ENCODE results near the gene CAST. TPM values are rescaled to one million over a fixed set of nuclear protein-coding genes. Genes with fewer than 3 reads are reported as not detected.
A peak's percentile ranks its signal among the peaks of the same experiment; 100 is the strongest.

Gene CAST
- total and polyA plus RNA-seq, 8 donors, result 54.0 to 458 (median 209) TPM

DNA sequence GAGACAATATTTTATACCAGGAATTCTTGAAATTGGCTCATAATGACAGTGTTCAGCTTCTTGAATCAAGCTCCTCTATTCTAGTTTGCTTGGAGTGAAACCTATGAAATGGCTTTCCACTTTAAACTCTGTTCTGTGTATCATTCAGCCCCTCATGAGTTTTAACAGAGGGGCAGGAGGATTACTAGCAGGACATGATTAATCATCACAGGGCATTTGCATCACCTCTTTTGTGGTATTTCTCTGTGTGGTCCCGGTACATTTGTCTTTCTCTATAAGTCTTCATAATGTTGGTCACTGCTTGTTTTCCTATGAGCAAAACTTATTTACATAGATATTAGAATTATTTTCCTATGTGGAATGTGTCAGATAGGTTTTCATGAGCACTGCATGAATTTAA is 21.2 kb downstream of the CAST start:
- intact Hi-C loops (cut with DNase I; ENCODE audit: low total_unique reads), result loop anchor here (10.0 kb wide), 1 partner anchor 69 kb away; no protein-coding TSS in a partner anchor
- TF ChIP-seq EP300 (IDR thresholded peaks at IDR 0.05) (no peak), POLR2AphosphoS5 (IDR thresholded peaks at IDR 0.05) (no peak), POLR2A (IDR thresholded peaks at IDR 0.05) (no peak), CTCF (IDR thresholded peaks at IDR 0.05) (no peak)
- WGBS, 5 donors, result 70 to 87% (median 76%) methylated on average over 1 of the region's 1 CpG
- Histone ChIP-seq H3K36me3 (peaks cover 0 to 13% (median 12%) of the 10 kb centered on the region in 4 donors), H3K27me3 (no peaks in the 10 kb centered on the region), H3K27ac (no peak overlapping the region), H3K9me3 (no peaks in the 10 kb centered on the region), H3K4me3 (no peak overlapping the region), H3K4me1 (peaks cover 0 to 48% (median 19%) of the 10 kb centered on the region in 4 donors)
- no peak for DNase-seq

DNA sequence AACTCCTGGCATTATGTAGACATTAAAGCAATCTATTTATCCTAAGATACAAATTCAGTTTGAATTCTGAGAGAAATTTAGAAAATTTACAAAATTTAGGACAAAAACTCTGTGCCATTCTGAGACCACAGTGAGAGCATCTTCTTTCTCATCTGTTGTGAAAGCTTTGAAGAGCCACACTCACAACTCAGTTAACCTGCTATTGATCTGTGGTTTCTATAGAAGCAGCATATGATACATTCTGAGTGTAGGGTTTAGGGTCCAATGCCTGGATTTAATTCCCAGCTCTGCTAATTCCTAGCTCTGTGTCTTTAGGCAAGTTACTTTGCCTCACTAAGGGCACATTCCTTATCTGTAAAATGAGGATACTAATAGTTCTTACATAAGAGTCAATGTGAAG is 21.6 kb downstream of the CAST start:
- intact Hi-C loops (cut with DNase I; ENCODE audit: low total_unique reads), result loop anchor here (10.0 kb wide), 1 partner anchor 69 kb away; no protein-coding TSS in a partner anchor
- H3K36me3 ChIP-seq, result peaks cover 0 to 13% (median 9%) of the 10 kb centered on the region in 4 donors
- no peak overlapping the region for H3K4me3 ChIP-seq
- DNase-seq, result no peak
- H3K9me3 ChIP-seq, result no peaks in the 10 kb centered on the region
- H3K27me3 ChIP-seq, result no peaks in the 10 kb centered on the region
- no peak overlapping the region for H3K27ac ChIP-seq
- TF ChIP-seq POLR2A (IDR thresholded peaks at IDR 0.05) (no peak), EP300 (IDR thresholded peaks at IDR 0.05) (no peak), POLR2AphosphoS5 (IDR thresholded peaks at IDR 0.05) (no peak), CTCF (IDR thresholded peaks at IDR 0.05) (no peak)
- H3K4me1 ChIP-seq, result peaks cover 0 to 45% (median 18%) of the 10 kb centered on the region in 4 donors

DNA sequence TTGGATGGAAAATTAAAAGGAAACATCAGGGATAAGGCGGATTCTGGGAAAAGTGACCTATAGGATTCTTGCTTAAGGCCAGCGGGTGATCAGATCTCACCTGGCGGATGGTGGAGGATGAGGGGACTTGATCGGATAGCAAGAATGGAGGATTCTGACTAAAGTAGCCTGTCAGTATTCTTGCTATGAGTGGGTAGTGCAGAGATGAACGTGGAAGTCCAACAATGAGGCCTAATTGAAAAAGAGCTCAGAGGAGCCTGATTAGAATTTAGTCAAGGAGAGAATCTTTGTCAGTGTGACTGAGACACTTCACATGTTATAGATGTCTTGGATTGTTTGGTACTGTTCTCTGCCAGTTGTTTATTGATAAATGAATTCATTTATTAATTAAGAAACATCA is 24.9 kb downstream of the CAST start:
- intact Hi-C loops (cut with DNase I; ENCODE audit: low total_unique reads), result loop anchor here (10.0 kb wide), 1 partner anchor 72 kb away; no protein-coding TSS in a partner anchor
- WGBS, 5 donors, result 92 to 96% (median 95%) methylated on average over 5 of the region's 5 CpGs

GRCh38 chr5:96687812-96688453 is 25.8 kb downstream of the CAST start:
- Histone ChIP-seq H3K27ac (no peak overlapping the region), H3K9me3 (no peaks in the 10 kb centered on the region), H3K36me3 (peaks cover 0 to 8% (median 7%) of the 10 kb centered on the region in 4 donors), H3K27me3 (no peaks in the 10 kb centered on the region), H3K4me1 (peaks cover 0 to 47% (median 7%) of the 10 kb centered on the region in 4 donors), H3K4me3 (no peak overlapping the region)
- WGBS, 5 donors, result 34 to 52% (median 36%) methylated on average over 5 of the region's 5 CpGs
- intact Hi-C loops (cut with DNase I; ENCODE audit: low total_unique reads), result loop anchor here (10.0 kb wide), 1 partner anchor 73 kb away; no protein-coding TSS in a partner anchor
- TF ChIP-seq POLR2AphosphoS5 (IDR thresholded peaks at IDR 0.05), result peak in 1 of 3 donors; percentile 7
- no peak for TF ChIP-seq POLR2A (IDR thresholded peaks at IDR 0.05)
- peak in 5 of 7 experiments; percentile 31 to 60 (median 53) for TF ChIP-seq CTCF (IDR thresholded peaks at IDR 0.05)
- DNase-seq, result peak in 1 of 2 donors; percentile 76

More for the DNA sequence above, 24.9 kb downstream of the CAST start:
- DNase-seq, result no peak
- Histone ChIP-seq H3K36me3 (peaks cover 0 to 8% (median 7%) of the 10 kb centered on the region in 4 donors), H3K9me3 (no peaks in the 10 kb centered on the region), H3K4me1 (peaks cover 0 to 43% (median 7%) of the 10 kb centered on the region in 4 donors), H3K27ac (no peak overlapping the region), H3K27me3 (no peaks in the 10 kb centered on the region), H3K4me3 (no peak overlapping the region)
- no peak for TF ChIP-seq EP300 (IDR thresholded peaks at IDR 0.05)
- no peak for TF ChIP-seq POLR2A (IDR thresholded peaks at IDR 0.05)
- no peak for TF ChIP-seq POLR2AphosphoS5 (IDR thresholded peaks at IDR 0.05)
- no peak for TF ChIP-seq CTCF (IDR thresholded peaks at IDR 0.05)

Measured in stomach (tissue), 9 donors.